ELF-1 (cell line): ENCODE data around the gene AQP7.
"Not testable (repeated sequence)": the region's sequence is repeated elsewhere in the genome, so short reads cannot be mapped to it uniquely, and the experiment has no call there.

Source experiments
- DNase-seq: peaks from one replicate; pipeline ENCODE4 v3.0.0-alpha.2; 2016; ENCODE audit warnings: low read depth, low spot score

AQP7 gene

DNA sequence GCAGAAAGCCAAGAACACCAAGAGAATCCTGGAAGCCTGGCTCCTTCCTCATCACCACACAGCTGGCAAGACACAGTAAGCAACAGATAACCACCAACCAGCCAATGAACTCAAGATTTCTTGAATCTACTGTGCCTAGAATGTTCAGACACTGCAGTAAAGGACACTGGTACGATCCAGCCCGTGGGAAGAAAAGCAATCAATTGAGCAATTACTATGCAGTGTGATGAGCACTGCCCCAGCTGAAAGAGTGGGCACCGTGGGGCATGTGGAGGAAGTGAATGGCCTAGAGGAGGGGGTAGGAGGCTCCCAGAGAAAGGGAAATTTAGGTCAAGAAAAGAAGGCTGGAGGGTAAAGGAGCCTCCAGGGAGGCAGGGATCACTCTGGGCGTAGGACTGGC is 4.6 kb downstream of the AQP7 start:
- not testable (repeated sequence) for DNase-seq

DNA sequence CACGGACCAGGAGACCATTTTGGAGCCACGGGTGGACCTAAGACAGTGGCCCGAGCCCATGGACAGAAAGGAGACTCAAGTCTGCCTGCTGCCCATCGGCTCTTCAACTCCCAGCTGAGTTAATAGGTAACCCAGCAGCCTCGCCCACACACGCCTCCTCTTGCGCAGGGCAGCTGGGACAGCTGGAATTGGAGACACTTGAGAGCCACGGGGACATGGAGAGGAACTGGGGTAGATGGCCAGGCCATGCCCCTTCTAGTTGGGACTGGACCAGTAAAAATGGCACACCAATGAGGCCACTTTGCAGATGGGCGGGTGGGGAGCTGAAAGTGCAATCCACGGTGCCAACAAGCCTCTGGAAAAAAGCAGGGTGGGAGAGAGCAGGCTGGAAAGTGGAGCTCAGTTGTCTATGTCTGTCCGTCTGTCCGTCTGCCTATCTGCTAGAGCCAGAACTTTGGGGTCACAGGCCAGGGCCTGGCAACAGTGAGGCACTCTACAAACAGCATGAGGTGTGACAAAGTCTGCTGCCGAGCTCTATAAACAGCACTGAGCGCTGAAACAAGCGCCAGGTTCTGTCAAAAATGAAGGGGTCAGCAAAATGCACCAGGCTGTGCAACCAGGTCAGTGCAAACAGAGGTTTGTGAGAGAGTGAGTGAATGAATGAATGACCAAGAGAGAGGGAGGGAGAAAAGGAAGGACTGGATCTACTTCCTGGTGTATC is 7.0 kb downstream of the AQP7 start:
- DNase-seq = not testable (repeated sequence)

DNA sequence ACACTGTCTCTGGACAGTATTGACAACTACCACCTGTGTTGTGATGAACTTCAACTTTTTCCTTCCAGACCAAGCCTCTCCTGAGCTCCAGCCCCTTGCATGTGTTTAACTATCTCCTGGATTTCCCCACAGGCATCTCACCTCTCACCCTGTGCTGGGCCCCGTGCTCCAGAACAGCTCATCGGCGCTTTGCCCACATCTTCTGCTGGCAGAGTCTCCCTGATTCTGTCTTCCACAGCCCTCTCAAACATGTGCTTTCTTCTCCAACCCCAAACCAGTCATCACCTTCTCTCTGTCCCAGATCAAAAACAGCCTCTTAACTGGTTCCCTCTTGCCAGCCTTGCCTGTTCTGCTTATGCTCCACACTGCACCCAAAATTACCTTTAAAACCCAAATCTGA is 8.4 kb downstream of the AQP7 start:
- DNase-seq = not testable (repeated sequence)

DNA sequence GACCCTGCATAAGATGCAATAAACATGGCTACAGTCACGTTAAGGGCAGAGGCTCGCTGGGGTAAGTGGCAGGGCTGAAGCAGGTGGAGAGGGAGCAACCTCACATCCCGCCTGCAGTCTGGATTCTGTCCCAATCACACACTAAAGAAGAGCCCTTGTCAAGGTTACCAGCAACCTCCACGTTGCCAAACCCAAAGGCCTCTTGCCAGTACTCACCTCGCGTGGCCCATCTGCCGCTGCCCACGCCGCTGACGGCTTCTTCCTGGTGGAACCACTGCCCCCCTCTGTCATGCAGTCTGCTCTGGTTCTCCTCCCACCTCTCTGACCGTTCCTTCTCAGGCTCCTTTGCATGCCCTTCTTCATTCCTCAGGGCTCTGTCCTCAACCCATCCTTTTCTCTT is 8.8 kb downstream of the AQP7 start:
- DNase-seq = no peak

DNA sequence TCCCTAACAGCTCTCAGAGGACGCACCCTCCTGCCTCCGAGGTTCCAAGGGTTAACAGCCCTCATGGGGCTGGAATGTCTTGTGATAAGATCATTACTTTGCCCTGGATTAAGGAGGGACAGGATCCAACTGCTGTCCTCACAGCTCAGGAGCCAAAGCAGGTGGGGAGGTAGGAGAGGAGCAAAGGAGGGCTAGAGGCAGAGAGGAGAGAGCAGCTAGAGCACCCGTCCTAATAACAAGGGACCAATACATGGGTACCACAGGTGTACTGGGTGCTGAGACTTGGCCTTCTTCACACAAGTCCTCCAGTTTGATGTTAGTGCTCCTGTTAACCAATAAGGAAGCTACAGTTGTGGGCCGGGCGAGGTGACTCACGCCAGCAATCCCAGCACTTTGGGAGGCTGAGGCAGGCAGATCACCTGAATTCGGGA is 9.8 kb downstream of the AQP7 start:
- DNase-seq = not testable (repeated sequence)

DNA sequence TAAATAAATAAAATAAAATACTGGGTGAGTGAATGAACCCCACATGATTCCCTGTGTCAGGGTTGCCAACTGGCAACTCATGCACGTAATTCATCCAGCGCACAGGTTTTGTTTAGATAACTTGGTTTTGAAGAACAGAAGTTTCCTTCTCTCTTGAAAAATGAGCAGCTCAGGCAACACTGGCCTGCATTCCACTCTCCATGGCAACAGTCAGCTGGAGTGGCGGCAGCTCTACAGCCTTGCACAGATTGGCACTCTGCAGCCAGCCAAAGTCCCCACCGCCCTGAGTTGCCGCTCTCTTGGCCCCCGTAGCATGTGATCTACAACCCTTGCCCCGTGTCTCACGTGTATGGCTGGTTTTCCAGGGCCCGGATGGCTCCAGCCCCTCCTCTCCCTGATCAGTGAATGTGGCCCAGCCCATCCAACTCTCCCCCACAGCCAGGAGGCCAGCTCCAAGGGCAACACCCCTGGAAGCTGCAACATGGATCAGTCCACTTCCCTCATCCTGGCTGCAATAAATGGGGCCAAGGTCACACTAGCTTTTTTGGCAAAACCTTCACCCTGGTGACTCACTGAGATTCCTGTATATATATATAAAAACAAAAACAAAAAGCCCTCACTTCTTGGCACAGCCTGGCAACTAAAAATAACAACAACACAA is 11.1 kb downstream of the AQP7 start:
- DNase-seq = peak; percentile 60

DNA sequence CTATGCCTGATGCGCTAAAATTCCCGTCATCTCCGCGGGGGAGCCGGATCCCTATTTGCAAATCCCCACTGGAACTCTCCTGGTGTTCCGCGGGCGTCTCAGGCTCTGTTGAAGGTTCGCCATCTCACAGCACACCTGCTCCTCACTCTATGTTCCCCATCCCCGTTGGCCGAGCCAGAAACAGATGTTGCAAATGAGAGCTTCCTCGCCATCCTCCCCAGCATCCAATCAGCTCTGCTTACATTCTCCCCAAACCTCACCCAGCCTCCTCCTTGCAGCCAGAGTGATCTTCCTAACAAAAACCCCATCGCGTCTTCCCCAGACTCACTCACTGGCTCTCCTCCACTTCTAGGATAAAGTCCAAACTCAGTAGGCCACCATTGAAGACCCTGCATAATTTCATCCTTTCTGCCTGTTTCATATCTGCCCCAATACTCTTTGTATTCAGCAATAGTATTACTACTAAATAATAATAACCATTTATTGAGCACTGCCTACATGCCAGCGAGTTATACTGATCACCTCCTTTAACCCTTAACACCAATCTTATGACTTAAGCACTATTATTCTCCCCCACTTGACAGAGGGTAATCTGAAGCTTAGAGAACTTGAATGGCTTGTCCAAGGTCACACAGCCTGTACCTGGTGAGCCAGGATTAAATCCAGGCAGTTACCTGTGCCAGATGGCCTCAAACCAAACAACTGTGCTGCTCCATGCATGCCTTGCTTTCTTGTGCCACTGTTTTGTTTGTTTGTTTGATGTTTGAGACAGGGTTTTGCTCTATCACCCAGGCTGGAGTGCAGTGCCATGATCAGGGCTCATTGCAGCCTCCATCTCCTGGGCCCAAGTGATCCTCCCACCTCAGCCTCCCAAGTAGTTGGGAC is 14.0 kb downstream of the AQP7 start:
- no peak for DNase-seq

DNA sequence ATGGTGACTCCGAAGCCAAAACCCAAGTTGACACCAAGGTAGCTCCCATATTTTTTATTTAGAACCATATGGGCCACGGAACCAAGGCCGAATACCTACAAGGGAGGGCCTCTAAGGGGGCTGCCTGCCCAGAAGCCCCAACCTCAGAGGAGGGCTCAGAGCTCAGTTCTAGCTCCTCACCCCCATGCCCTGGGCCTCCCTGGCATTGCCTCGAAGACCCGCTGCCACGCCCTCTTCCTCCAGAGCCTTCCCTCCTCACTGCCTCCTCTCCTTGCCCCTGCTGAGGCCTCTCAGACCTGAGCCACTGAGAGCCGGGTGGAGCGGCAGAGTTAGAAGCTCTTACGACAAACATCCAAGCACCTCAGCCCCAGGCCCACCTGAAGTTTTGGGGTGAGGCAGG is 15.4 kb downstream of the AQP7 start:
- DNase-seq = not testable (repeated sequence)

DNA sequence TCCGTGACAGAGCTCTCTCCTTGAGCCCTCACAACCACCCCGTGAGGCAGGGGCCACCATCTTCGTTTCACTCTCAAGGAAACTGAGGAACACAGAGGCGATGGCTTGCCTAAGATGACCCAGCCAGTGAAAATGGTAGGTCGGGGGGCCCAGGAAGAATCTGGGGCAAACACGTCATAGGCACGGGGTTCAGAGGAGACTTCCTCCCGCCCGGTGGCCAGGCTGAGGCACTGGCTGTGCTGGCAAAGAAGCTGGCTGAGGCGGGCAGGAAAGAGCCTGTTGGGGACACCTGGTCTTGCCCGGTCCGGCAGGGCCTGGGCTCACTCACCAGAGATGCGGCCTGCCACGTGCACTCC is 15.7 kb downstream of the AQP7 start:
- not testable (repeated sequence) for DNase-seq

DNA sequence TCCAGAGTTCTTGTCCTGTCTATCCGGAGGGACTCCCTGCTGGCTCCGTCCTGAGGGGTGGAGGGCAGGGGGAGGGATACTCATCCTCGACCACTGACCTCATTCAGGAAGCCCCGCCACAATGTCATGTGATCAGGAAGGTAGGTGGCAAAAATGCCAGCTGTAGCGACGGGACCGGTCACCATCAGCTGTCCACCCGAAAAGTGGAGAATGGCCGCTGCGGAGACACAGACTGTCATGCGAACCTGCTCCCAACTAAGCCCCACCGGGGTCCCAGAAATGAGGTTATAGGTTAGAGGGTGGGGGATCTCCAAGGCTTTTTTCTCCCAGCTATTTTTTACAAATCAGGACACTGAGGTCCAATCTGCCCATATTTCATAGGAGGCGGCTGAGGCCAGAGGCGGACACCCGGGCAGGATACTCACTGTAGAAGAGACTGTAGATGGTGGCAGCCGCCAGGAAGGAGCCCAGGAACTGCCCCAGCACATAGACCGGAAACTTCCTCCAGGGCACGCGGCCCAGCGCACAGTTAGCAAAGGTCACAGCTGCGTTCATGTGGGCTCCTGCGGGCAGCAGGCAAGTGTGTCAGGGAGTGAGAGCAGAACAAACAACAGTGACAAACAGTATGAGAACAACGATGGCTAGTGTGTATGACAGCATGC is 16.3 kb downstream of the AQP7 start:
- DNase-seq = not testable (repeated sequence)

DNA sequence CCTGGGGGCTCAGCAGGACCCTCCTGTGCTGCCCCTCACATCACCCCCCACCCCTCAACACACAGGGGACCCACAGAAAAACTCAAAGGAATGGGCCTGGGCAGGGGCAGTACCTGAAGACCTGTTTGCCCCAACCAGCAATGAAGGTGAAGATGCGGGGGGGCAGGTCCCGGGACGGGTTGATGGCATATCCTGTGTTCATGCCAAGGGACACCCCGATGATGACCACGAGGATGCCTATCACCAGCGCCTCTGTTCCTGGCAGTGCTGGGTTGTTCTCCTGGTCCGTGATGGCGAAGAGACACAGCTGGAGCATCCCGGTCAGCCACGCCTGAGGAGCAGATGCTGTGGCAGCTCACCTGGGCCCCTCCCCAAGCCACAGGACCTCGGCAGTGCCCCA is 16.8 kb downstream of the AQP7 start:
- not testable (repeated sequence) for DNase-seq

DNA sequence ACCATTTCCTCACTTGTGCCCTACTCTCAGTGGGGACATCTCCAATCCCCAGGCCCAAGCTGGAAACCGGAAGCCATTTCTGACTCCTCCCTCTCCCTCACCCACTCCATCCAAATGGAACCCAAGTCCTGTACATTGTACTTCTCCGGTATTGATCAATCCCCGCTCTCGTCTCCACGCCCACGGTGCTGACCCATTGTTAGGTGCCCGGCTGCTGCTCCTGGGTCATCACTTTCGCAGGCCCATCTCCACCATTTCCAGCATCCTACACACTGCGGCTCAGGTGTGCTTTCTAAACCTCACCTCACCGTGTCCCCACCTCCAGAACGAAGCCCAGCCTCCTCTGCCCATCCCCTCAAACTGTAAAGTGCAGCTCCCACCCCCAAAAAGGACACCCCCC is 19.0 kb downstream of the AQP7 start:
- not testable (repeated sequence) for DNase-seq

DNA sequence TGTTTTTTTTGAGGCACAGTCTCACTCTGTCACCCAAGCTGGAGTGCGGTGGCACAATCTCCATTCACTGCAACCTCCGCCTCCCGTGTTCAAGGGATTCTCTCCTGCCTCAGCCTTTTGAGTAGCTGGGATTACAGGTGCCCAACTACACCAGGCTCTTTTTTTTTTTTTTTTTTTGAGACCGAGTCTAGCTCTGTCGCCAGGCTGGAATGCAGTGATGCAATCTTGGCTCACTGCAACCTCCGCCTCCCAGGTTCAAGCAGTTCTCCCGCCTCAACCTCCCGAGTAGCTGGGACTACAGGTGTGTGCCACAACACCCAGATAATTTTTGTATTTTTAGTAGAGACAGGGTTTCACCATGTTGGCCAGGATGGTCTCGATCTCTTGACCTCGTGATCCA is 20.0 kb downstream of the AQP7 start:
- DNase-seq = peak; percentile 60

DNA sequence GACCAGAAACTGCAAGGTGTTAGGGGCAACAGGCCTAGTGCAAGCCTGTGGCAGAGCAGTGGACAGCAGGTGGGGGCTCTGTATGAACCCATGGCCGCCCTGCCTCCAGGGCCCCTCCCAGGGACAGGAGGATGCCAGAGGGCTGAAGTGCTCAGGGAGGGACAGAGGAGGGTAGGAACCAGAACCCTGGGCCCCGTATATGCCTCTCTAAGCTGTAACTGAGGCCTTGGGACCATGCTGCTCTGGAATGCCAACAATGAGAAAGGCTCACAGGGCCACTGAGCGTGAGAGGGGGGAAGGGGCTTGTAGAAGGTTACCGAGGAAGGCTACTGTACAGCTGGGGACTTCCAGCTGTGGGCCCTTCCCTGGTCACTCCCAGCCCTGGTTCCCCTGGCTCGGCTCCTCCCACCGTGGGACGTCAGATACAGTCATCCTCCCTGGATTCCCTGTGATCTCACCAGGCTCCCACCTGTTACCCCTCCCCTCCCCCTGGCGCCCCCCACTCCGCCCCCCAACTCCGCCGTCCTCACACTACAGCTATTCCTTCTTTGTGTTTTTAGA is 21.1 kb downstream of the AQP7 start:
- peak; percentile 91 for DNase-seq

DNA sequence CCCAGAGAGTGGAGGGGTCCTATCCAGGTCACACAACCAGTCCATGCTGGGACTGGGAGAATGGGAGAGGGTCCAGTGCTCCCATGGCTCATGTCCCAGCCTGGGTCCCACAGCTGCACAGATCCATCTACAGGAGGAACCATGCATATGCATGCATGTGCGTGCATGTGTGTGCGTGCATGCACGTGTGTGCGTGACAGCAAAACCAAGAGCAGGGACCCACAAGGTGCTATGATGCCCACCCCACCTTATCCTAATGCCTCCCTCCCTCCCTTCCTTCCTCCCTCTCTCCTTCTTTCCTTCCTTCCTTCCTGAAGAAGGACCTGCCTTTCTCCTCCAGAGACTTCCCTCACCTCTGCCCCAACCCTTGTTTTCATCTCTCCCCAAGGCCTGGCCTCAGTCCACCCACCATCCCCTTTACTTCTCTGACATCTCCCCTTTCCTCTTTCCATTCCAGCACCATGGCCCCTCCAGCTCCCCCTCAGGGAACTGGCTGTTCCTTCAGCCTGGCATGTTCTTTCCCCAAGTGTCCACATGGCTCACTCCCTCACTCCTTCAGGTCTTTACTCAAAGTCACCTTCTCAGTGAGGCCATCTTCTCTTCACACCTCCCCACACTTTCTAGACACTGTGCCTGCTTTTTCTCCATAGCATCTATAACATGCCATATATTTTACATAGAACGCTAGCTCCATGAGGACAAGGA is 21.8 kb downstream of the AQP7 start:
- no peak for DNase-seq

DNA sequence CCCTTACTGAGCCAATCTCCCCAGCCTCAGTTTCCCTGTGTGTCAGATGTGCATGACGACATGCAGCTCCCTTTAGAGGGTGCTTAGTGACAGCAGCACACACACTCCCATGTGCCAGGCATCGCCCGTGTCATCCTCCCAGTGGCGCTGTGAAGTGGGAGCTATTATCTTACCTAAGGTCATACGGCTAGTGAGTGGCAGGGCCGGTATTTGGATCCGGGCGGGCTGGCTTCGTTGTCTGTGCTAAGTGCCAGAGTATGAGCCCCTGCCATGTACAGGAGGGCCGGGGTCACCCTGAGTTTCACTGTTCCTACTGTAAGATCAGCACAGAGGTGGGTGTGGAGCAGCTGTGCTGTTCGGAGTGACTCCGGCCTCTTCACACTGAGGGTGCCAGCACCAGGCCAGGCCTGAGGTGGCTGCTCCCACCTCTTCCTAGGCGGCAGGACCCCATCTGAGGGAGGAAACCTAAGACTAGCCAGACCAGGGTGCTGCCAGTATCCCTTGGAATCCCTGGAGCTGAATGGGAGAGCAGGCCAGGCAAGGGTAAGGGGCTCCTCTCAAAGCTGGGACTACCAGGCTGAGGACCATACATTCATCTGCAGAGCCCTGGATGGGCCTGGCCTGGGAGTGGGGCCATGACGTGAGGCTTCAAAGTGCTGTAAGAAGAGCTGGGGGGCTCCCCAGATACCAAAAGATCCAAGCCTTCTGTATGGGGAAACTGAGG is 22.5 kb downstream of the AQP7 start:
- no peak for DNase-seq

DNA sequence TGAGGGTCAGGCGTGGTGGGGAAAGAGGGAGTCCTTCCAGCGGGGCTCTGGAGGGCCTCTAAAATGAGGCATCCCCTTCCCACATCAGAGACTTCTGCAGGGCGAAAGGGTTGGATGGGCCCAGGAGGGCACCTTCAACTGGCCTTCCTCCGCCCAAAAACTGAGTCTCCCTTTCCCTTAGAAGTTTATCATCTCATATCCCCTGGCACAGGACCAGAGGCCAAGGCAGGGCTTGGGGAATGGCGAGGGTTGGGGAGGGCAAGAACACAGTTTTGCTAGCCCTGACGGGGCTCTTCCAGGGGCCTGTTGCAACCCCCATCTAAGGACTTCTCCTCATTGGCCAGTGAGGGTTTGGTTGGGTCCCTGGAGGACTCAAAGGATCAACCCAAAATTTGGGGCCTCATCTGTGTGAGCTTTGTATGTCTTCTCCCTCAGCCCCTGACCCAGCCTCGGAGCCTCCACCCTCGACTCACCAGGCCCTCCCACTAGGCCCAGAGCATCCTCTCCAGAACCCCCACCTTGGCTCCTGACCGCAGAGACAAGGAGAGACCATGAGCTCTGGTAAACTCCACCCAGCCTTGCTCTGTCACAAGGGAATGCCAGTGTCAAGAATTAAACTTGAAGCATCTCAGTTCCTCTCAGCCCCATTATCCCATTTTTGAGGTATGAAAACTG is 24.1 kb downstream of the AQP7 start:
- DNase-seq = no peak

DNA sequence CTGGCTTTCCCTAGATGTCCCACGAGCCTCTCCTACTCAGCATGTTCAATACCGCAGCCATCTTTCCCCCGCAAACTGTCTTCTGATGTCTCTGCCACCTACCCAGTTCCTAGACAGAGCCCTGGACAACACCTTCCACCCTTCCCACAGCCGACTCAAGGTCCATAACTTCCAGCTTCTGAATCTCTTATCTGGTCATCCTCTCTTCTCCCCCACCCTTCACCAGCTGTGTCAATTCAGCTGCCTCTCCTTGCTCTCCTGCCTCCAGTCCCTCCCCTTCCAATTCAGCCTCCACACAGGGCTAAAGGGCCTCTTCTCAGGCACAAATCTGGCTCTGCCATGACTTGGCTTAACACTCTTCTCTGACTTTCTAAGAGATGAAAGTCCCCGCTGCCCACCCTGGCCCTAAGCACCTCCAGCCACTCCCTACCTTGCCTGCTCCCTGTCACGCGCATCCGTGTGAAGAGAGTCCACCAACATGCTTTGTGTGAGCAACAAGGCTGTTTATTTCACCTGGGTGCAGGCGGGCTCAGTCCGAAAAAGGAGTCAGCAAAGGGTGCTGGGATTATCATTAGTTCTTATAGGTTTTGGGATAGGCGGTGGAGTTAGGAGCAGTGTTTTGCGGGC is 25.2 kb downstream of the AQP7 start:
- DNase-seq = no peak

DNA sequence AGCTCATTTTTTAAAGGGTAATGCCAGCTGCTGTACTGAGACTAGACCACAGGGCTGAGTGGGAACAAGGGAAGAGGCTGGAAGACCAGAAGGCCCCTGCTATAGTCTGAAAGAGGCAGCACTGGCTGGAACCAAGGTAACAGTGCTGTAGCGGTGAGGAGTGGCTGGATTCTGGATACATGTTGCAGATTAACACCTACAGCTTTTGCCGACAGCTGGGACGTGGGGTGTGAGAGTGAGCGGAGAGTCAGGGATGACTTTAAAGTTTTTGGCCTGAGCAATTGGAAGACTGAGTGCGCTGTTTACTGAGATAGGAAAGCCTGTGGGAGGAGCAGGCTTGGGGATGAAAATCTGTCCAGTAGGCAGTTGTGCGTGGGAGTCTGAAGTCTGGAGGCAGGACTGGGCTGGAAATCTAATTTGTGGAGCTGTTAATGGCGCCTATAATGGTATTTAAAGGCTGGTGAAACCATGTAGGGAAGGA is 26.5 kb downstream of the AQP7 start:
- no peak for DNase-seq
